ENCODE results near the gene NAT10. TPM values are rescaled to one million over a fixed set of nuclear protein-coding genes. Genes with fewer than 3 reads are reported as not detected.

The NAT10 gene
- polyA plus RNA-seq, 1 donor = 61.6 TPM

DNA sequence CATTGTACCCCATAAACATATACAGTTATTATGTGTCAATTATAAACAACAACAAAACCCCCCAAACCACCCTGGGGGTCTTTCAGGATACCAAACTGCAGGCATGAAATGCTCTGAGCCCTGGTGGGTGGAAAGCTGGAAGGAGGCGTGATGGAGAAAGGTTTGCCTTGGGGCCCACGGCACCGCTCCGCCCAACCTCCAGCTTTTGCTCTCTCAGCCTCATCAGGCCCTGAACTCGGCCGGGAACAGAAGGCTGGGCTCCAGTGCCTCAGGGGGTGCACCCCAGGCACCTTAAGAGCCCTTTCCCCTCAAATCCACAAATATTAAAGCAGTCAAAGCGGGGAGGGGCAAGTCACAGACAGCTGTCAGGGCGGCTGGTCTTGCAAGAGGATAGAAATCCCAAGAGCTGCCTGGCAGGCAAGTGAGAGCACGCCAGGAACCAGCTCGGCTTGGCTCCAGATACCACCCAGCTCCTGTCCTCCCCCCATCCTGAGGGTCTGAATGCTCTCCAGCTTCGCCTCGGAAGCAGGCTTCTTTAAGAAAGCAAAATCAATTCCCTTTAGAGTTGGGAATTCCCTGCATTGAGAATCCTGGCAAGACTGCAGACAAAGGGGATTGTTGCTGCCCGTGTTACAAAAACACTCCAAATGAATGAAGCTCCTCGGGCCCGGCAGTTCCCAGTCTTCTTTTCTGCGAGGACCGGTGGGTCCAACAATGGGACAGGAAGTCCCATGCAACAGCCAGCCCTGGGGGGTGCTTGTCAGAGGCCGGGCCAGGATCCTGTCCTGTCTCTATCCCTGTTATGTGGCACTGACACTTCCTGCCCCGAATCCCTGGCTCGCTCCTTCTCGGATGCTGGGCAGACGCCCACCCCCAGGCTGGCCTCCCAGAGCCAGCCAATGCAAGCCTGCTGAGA, 80.8 kb downstream of the NAT10 start:
- DNase-seq = no peak

DNA sequence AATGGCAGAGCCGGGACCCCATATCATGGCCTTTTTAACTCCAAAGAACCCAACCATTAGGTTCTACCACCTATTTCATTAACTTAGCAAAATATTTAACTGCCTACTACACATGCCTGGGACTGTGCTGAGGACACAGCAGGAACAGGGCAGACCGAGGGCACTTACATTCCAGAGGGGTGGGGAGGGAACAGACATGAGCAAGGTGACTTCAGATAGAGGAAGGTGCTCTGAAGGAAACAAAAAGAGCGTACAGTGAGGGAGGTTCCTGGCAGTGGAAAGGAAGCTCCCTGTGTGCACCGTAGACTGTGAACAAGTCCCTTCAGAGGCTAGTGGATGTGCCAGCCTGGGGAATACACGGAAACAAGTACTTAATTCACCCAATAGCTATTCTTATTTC, 82.8 kb downstream of the NAT10 start:
- no peak for DNase-seq

DNA sequence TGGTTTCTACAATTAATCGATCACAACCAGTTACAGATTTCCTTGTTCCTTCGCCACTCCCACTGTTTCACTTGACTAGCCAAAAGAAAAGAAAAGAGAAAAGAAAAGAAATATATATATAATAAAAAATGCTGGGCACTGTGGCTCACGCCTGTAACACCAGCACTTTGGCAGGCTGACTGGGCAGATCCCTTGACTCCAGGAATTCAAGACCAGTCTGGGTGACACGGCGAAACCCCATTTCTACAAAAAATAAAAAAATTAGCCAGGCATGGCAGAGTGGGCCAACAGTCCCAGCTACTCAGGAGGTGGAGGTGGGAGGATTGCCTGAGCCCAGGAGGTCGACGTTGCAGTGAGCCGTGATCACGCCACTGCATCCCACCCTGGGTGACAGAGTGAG, 83.8 kb downstream of the NAT10 start:
- DNase-seq = no peak

DNA sequence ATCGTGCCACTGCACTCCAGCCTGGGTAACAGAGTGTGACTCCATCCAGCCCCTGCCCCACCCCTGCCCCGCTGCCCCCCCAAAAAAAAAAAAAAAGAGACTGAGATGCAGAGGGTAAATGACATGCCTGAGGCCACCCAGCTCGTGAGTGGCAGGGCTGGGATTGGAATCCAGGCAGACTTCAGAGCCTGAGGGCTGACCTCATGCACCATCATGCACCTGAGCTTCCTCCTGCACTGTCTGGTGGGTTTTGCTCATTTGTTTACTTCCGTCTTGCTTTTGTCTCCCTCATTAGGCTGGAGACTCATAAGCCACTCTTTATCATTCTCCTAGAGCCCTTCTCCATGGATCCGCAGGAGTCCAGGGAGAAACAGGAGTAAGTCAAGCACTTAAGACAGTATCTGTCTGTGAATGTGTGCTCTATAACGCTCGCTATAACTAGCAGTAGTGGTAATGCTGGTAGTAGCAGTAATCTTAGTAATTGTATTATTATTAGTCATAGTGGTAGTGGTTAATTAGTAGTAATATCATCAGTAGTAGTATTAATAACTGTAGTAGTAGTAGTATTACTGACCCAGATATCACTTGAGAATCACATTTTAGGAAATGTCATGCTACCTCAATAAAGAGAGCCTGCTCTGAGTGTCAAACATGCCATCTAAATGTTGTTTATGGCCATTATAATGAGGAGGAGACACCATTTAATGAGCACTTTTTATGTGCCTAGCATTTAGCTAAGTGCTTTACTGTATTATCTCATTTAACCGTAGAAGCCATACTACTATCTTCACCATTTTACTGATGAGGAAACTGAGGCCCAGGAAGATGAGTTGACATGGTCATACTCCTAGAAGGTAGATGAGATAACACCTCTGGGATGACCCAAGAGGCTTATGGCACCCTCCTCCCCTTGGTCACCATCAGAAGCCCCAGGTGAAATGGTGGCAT, 85.0 kb downstream of the NAT10 start:
- DNase-seq = no peak

DNA sequence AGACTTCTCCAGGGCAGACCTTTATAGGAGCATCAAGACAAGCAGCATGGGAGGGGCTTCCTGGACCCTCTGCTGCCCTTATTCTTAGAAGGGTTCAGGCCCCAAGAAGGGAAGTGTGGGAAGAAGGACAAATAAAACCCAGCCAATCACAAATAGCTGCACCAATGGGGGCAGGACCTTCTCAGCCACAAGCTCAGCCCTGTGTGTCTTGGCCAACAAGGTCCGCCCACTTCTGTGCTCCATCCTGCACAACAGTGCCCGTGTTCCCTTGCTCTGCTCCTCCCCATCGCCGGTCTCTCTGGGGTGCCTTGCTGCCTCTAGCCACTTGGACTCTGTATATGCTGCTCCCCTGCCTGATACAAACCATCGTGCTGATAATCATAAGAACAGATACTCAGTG, 86.1 kb downstream of the NAT10 start:
- no peak for DNase-seq

DNA sequence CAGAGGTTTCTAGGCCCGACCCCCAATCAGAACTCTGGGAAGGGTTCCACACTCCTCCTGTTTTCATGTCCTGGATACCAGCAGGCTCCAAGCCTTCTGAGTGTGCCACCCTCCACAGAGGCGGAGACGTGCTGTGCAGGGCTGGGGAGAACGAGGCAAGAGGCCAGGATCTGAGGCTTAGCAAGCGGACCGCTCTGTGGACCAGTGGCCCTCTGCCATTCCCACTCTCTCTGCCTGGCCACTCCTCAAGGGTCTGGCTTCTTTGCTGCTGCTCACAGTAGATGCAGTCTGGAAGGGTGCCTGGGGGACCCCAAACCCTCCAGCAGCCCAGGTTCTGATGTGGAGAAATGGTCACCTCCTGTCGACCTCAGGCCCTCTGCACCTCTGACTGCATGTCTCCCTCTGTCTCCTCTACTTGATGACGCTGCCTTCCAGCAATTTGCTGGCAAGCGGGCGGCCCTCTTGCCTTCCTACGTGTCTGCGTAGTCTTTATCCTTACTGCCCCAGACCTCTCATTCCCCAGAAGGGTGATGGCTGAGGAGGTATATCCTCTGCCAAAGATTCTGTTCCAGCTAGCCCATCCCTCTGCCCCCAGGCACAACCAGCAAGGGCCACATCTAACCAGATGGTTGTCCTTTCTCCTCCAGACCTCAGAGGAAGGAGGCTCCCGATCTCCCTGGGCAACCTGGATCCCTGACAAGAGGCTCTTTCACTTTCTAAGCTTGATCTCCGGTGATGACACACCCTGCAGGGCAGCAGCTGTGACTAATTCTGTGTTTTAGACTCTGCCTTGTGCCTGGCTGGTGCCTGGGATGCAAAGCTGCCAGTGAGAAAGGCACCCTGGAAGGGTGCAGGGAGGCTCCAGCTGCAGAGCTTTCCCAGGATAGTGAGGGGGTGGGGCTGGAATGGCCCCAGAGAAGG, 87.3 kb downstream of the NAT10 start:
- DNase-seq = no peak

DNA sequence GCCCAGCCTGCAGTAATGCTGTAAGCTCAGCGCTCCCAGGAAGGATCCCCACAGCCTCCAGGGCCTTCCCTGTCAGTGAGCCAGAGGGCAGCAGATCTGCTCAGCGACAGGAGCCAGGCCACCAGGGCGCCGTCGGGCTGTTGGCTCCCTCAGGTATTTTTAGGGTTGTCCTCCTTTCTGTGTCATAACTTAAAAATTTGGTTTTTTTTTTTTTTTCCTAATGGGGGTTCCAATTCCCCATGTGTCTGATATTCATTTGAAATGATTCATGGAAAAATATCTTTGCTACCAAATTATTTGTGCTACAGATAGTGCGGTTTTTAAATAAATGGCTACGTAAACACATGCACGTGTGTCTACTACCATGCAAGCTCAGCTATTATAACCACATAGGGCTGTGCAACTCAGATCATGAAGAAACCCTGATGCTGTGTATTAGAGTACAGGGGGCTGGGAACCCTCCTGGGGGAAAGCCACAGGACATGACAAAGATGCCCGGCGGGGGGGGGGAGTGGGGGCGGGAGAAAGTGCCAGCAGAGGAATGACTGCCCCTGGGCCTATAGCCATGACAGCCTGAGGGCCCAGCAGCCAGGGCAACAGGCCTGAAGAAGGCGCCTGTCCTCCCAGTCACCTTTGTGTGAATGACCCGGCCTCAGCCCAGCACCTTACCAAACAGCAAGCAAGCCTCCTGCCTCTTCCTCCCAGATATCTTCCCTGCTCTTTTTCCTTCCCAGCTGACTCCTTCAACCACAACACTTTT, 89.3 kb downstream of the NAT10 start:
- DNase-seq = no peak

Other genes starting within 250 kb of the NAT10 start
- gene LMO2, start 213.6 kb upstream of the NAT10 start, polyA plus RNA-seq (ENCODE audit: insufficient read length) = 28.6 TPM
- 317 TPM for gene CAPRIN1, start 53.9 kb upstream of the NAT10 start, polyA plus RNA-seq (ENCODE audit: insufficient read length)

All from left kidney (tissue), 2 donors.